GDM1 (cell line): ENCODE results near the gene DGKG.

ENCODE experiments used
- DNase-seq: peaks from one replicate; lab custom pipeline; 2025; lab: John Stamatoyannopoulos, UW

The DGKG gene

GRCh38 chr3:186138272-186138981 is 223.6 kb downstream of the DGKG start:
- no peak for DNase-seq

GRCh38 chr3:186137051-186137685 is 224.9 kb downstream of the DGKG start:
- no peak for DNase-seq

GRCh38 chr3:186133980-186134379 is 228.1 kb downstream of the DGKG start:
- no peak for DNase-seq

DNA sequence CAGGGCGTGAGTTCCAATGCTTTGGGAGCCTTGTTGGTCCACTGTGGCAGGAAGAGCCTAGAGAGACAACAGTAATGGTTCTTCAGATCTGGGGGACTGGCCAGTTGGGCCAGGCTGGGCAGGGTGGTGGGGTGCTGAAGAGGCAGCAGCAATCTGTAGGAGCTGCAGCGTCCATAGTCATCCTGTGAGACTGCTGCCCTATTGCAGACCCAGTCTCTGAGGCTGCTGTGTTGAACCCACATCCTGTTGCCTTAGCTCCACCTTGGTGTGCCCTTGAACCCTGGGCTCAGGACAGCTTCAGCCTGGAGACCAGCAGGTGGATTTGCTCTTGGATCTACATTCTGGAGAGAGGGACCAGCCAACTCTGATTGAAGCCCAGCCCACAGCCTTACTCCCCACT is 229.5 kb downstream of the DGKG start:
- DNase-seq = no peak

DNA sequence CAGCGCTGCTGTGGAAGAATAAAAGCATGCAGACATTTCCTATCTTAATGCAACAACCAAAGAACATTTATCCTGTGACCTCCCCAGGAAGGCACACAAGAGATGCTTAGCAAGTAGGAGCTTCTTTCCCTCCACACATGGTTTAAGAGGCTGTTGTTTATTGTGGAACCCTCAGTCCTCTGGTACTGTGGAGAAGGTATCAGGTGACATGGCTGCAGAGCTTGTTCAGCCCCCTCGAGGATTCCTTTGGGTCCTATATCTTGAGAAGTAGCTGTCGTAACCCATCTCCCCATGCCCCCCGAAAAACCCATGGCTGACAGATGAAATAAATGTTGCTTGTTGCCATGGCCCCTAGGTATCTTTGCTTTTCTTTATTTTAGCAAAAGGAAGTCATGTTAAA is 232.8 kb downstream of the DGKG start:
- DNase-seq = no peak

GRCh38 chr3:186128158-186128557 is 233.9 kb downstream of the DGKG start:
- no peak for DNase-seq

GRCh38 chr3:186127463-186127862 is 234.6 kb downstream of the DGKG start:
- no peak for DNase-seq

GRCh38 chr3:186125118-186125517 is 236.9 kb downstream of the DGKG start:
- no peak for DNase-seq

DNA sequence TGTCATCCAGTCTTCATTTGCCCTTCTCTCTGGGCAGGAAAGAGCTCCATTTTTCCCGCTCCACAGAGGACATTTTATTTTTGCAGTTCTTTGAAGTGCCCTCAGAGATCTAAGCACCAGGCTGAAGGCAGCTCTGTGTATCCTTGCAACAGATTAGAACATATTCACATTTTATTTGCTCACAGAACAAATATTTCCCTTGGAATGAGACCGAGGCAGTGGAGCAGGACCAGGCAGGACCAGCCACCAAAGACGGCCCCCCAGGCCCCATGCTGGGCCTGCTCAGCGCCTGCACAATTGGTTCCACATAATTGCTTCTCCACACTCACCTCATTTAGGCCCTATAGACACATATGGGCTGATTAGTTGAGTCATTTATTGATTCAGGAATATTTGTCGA is 237.4 kb downstream of the DGKG start:
- no peak for DNase-seq

GRCh38 chr3:186123012-186123411 is 239.0 kb downstream of the DGKG start:
- no peak for DNase-seq

- no peak for DNase-seq
Observed at GRCh38 chr3:186121968-186122367, 240.1 kb downstream of the DGKG start.

- DNase-seq = no peak
Observed at GRCh38 chr3:186121278-186121677, 240.8 kb downstream of the DGKG start.

GRCh38 chr3:186119499-186119898 is 242.5 kb downstream of the DGKG start:
- DNase-seq = no peak

DNA sequence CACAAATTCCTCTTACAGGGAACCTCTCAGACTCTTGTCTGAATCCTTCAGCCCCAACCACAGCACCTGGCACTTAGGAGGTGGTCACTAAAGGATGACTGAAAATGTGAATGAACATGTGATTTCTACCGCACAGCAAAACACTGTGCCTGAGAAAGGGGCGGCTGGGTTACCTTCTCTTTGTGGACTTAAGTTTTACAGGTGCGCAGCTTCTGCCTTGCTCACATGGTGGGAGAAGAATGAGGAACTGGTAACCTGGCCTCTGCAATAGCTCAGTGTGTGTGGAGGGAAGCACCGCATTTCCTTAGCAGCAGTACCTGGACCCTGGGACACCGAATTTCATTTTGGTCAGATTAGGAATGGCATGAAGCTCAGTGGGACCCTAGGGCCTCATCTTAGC is 243.3 kb downstream of the DGKG start:
- no peak for DNase-seq

DNA sequence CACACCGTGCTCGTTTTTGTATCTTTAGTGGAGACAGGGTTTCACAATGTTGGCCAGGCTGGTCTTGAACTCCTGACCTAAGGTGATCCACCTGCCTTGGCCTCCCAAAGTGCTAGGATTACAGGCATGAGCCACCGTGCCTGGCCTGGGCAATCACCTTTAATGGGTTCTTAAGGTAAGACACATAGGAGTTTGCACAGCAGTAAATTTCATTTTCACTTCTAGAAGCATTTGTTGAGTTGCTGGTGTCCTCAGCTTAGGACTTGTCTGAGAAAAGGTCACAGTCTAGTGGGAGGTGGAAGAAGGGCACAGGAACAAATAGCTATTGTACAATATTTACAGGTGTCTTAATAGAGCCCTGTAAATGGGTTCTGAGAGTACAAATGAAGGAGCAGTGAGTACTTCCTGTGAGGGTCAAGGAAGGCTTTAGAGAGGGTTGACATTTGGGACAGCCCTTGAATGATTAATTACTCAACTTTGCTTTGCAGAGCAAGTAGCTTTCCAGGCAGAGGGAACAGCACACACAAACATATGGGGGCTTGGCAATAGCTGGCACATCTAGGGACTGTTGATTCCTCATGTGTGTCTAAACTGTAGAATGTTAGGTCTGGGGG is 244.4 kb downstream of the DGKG start:
- DNase-seq = no peak

GRCh38 chr3:186115239-186115996 is 246.6 kb downstream of the DGKG start:
- DNase-seq = no peak

DNA sequence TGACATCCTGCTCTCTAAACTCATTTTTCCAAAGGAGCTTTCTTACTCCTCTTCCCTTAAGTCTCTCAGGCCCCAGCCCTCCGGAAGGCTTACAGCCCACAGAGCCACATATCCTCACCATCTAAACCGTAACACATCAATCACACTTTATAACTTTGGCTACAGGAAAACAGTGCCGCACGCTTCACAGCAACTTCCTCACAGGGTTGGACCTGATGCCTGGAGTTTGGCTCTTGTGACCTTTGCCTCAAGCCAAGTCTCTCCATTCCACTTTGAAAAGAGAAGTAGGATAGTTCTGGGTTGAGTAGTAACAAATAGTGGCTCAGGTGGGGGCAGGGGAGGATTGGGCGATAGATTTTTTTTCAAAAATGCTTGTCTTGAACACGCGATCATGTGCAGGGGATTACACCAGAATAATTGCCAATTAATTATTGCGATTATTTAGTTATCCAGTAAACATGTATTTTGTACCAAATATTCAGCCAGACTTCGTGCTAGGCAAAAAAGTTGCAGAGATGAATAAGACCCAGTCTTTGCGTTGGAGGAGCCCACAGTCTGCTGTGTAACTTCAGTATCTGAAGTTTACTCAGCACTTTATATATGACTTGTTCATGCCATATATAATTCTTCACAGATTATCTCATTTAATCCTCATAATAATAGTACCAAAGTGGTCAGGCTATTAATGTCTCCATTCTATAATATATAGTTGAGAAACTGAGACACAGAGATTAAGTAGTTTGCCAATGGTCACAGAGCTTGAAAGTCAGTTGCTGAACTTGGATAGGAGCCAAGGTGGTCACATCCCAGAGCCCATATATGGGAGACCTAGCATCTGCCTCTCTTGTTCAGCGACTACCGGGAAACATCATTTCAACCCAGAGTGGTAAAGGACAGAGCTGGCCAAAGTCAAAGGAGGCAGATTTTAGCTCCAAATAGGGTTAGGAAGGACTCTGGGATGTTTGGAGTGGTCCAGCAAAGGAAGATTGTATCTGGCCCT is 250.8 kb downstream of the DGKG start:
- DNase-seq = peak; percentile 75

- no peak for DNase-seq
Observed at GRCh38 chr3:186109897-186110803, 251.9 kb downstream of the DGKG start.

DNA sequence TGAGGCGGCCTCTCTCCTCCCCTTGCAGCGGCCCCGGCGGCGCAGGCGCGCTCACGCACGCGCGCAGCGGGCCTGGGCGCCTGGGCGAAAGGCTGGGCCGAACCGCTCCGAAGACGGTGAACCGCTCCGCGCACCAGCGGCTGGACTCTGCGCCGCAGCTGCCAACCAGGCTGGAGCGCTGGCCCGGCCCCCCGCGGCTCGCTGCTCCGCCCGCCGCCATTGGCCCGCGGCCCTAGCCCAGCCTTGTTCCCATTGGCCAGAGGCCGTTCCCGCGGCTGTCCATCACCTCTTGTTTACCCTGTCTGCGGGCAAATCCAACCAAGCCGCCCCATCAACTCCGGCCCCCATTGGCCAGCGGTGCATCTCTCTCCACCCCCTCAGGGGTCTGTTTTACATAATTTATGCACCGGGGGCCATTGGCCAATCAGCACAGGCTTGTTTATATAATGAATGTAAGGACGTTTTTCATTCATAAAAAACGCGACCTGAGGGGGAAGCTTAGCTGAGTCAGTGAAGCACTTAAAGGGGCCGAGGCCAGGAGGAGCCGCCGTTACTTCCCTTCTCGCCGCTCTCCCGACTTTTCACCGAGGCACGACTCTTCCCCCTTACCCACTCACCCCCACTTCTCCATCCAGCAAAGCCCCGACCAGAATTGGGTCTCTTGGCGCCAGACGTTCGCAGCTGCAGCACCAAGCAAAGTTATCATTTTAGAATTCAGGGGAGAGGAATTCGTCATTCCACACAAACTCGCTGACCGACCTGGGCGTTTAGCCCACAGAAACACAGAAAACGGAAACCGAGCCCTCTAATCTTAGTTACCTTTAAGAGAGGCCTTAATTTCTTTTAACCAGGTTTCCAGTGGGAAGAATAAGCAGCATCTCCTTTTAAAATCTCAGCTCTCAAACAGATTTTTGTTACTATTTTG is 252.8 kb downstream of the DGKG start, which contains the start of gene ETV5:
Gene ETV5 (minus strand): TSS at position 149 of the 925 bp plus-strand sequence. CDS start 3,221 bp downstream, outside the sequence.
- peak; percentile 98 for DNase-seq
